Epithelial cell of esophagus (primary cell): ENCODE data around the gene ME3.
"Not testable (repeated sequence)": the region's sequence is repeated elsewhere in the genome, so short reads cannot be mapped to it uniquely, and the experiment has no call there.

Source experiments
- DNase-seq: peaks from one replicate; pipeline ENCODE4 v3.0.0; 2010; ENCODE audit warnings: low read depth
- H3K4me3 ChIP-seq: 2 replicates; pipeline ENCODE4 v1.5.1; 2011; ENCODE audit warnings: mild to moderate bottlenecking, low read length, control low read depth
- TF ChIP-seq, protein P1 (sequence below): IDR thresholded peaks from 2 replicates; pipeline ENCODE4 v1.5.1; 2011; ENCODE audit warnings: low read depth, mild to moderate bottlenecking, low read length, control low read depth, inconsistent platforms; ENCODE audit not compliant: insufficient read depth; ENCODE audit errors: missing control alignments

The ME3 gene

DNA sequence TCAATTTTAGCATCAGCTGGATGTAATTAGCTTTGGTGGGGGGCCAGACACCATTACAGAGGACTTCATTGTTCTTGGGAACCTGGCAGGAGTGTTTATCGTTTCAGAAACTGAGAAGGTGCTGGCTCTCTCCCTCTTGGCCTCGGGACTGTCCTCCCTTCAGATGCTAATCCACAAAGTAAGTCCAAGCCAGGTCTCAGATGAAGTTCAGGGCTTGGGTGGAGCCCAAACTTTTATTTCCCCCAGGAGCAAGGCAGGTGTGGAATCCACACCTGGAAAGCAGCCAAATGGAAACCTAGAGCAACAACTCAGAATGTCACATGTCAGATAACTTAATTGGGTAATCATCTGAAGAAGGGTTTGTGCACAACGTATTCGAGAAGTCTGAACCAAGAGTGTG is 119.2 kb downstream of the ME3 start:
- TF ChIP-seq, protein P1, sequence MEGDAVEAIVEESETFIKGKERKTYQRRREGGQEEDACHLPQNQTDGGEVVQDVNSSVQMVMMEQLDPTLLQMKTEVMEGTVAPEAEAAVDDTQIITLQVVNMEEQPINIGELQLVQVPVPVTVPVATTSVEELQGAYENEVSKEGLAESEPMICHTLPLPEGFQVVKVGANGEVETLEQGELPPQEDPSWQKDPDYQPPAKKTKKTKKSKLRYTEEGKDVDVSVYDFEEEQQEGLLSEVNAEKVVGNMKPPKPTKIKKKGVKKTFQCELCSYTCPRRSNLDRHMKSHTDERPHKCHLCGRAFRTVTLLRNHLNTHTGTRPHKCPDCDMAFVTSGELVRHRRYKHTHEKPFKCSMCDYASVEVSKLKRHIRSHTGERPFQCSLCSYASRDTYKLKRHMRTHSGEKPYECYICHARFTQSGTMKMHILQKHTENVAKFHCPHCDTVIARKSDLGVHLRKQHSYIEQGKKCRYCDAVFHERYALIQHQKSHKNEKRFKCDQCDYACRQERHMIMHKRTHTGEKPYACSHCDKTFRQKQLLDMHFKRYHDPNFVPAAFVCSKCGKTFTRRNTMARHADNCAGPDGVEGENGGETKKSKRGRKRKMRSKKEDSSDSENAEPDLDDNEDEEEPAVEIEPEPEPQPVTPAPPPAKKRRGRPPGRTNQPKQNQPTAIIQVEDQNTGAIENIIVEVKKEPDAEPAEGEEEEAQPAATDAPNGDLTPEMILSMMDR: no peak
- H3K4me3 ChIP-seq: no peak overlapping the region
- DNase-seq: peak; percentile 37

DNA sequence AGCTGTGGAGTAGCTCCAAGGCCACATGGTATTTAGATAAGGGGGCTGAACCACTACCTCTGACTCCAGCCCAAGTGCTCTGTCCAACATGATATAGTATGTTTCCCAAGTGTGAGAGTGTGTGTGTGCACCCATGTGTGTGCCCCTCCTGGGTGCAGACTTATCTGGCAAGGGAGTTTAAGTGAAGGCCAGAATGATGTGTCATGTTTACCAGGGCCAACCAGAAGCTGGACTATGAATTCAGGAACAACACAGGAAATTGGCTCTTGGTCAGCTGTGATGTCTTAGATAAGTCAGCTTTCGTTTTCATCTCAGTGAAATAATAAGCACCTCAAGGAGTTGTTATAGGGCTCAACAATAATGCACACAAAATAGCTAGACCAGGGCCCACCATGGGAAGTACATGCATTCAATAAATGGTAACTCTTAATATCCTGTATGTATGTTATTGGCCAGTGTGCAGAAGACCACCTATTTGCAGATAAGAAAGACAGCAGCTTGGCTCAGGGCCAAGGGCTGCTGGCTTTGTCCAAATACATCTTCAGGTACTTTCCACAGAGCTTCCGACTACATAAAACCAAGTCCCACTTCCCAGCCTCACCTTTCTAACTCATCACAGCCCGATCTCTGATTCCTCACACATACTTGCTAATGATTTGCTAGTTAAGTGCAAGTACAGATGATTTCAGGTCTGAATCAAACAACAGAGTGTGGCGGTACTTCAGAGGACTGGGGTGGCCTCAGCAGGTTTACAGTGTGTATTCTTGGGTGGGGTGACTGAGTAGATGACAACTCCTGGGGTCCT is 120.9 kb downstream of the ME3 start:
- H3K4me3 ChIP-seq: no peak overlapping the region
- TF ChIP-seq, protein P1: no peak
- DNase-seq: peak; percentile 63

DNA sequence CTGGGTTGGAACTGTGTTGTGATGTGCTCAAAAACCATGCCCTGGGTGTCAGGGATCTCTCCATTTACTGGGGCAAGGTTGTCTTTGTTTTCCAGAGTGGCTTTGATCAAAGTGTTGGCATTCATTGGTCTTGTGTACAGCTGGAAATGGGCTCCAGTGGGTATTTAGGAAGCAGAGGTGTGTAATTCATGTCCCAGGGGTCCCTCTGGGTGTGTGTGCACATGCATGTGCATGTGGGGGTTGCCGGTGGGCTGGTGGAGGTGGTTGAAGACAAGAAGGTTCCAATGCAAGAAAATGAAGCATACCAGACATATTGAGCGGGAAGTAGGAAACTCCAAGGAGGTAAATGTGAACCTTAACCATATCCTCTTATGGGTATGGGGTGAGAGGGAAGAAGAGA is 121.7 kb downstream of the ME3 start:
- no peak overlapping the region for H3K4me3 ChIP-seq
- TF ChIP-seq, protein P1: no peak
- DNase-seq: no peak

DNA sequence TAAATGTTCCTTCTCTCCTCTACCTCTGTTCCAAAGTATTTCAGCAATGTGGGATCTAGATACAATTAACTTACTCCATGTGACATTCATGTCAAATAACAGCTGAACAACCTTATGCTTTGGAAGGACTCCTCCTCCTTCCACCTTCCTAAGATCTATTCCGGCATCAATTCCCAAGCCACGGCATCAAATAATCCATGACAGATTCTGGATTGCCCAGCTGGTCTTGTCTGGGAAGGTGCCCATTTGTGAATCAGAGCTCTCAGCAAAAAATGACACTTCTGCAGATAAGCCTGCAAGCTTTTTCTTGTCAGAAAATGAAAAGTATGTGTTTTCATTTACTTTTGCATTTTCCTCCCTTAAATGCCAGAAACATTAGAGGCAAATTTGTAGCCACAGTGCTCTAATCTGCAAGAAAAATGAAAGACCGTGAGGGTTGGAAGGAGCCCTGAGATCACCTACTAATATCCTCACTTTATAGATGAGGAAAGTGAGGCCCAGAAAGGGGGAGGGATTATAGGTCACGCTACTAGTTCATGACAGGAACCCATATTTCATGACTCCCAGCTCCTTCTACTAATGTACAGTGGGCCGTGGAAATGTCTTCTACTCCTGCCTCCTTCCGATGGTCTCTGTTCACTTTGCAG is 124.0 kb downstream of the ME3 start:
- peak; percentile 41 for DNase-seq
- H3K4me3 ChIP-seq: no peak overlapping the region
- TF ChIP-seq, protein P1: no peak

DNA sequence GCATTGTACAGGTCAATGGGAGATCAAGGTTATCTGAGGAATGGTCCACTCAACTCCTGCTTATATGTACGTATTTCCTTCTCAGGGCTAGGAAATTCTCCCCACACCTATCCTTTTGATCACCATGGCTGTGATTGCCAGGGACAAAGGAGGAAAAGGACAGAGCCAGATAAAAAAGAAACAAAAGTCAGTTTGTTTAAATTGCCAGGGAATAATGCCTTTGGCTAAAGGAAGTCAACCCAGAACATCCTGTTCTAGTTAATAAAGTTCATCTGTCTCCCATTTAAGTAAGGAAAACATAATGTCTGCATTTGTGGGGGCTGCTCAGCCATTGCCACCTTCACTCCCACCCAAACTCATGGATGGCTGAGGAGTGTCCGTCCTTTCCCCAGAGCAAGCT is 124.7 kb downstream of the ME3 start:
- no peak for DNase-seq
- TF ChIP-seq, protein P1: no peak
- no peak overlapping the region for H3K4me3 ChIP-seq

DNA sequence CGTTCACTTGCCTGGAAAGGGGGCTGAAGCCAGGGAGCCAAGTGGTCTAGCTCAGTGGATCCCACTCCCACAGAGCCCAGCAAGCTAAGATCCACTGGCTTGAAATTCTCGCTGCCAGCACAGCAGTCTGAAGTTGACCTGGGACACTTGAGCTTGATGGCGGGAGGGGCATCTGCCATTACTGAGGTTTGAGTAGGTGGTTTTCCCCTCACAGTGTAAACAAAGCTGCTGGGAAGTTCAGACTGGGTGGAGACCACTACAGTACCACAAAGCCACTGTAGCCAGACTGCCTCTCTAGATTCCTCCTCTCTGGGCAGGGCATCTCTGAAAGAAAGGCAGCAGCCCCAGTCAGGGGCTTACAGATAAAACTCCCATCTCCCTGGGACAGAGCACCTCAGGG is 131.1 kb downstream of the ME3 start:
- not testable (repeated sequence) for H3K4me3 ChIP-seq, DNase-seq

DNA sequence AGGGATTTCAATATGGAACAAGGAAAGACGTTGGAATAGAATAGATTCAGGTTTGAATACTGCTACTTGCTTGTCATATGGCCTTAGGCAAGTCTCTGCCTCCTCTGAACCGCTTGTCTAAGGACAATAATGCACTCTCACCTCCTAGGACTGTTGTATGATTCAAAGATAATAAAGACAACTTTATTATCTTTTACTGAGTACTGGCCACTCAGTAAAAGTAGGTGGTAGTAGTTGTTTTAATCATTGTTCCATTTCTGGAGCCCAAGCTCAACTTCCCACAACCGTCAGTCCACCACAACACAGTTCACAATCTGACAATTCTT is 134.2 kb downstream of the ME3 start:
- H3K4me3 ChIP-seq: no peak overlapping the region
- no peak for DNase-seq
- TF ChIP-seq, protein P1: no peak
